ENCODE measurements around the gene DNAJC3. TPM values are rescaled to one million over a fixed set of nuclear protein-coding genes. Genes with fewer than 3 reads are reported as not detected.
"Not testable (repeated sequence)": the region's sequence is repeated elsewhere in the genome, so short reads cannot be mapped to it uniquely, and the experiment has no call there.

DNAJC3 gene
- total RNA-seq, 1 donor from 2014 or later, result 18.3 TPM

DNA sequence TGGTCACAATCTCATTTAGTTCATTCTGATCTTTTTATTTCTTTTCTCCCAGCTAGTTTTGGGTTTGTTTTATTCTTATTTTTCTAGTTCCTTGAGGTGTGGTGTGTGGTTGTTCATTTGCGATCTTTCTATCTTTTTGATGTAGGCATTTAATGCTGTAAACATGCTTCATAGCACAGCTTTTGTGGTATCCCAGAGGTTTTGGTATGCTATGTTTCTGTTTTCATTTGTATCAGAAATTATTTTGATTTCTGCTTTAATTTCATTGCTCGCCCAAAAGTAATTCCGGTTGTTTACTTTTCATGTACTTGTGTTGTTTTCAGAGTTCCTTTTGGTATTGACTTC lies 12.6 kb downstream of the DNAJC3 start:
- Mint-ChIP-seq H3K27ac (ENCODE audit: unreplicated experiment) (no peak overlapping the region), H3K9me3 (peaks cover 22% of the 10 kb centered on the region), H3K27me3 (ENCODE audit: low read depth) (no peaks in the 10 kb centered on the region), H3K36me3 (ENCODE audit: low read depth) (peaks cover 42% of the 10 kb centered on the region), H3K4me1 (no peaks in the 10 kb centered on the region), H3K4me3 (no peak overlapping the region)
- TF ChIP-seq CTCF (conservative IDR thresholded peaks at IDR 0.05), result no peak
- DNase-seq (ENCODE audit: low read depth, low spot score), result no peak

- not testable (repeated sequence) for H3K27me3 Mint-ChIP-seq (ENCODE audit: low read depth); H3K4me1 Mint-ChIP-seq; H3K27ac Mint-ChIP-seq (ENCODE audit: unreplicated experiment); H3K4me3 Mint-ChIP-seq; DNase-seq (ENCODE audit: low read depth, low spot score)
- Mint-ChIP-seq H3K36me3 (ENCODE audit: low read depth) (peaks cover 38% of the 10 kb centered on the region), H3K9me3 (peaks cover 22% of the 10 kb centered on the region)
Measured at GRCh38 chr13:95690986-95691385, 14.0 kb downstream of the DNAJC3 start.

DNA sequence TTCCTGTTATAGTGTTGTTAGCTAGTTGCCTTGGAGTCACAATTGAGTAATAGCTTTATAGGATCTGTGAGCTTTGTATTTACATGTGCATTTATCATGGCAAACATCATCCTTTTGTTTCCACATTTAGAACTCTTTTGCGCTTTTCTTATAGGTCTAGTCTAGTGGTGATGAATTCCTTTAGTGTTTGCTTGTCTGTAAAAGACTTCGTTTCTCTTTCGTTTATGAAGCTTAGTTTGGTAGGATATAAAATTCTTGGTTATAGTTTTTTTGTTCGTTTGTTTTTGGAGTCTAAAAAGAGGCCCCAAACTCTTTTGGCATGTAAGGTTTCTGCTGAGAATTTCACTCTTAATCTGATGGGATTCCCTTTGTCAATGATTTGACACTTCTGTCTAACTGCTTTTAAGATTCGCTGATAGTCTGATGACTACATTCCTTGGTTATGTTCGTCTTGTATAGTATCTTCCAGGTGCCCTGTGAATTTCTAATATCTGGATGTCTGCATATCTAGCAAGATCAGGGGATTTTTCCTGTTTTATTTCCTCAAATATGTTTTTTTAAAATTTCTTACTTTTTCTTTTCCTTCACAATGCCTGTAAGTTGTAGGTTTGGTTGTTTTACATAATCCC lies 20.2 kb downstream of the DNAJC3 start:
- H3K27me3 Mint-ChIP-seq (ENCODE audit: low read depth), result no peaks in the 10 kb centered on the region
- no peak for TF ChIP-seq CTCF (conservative IDR thresholded peaks at IDR 0.05)
- H3K4me1 Mint-ChIP-seq, result peaks cover 4% of the 10 kb centered on the region
- DNase-seq (ENCODE audit: low read depth, low spot score), result no peak
- H3K4me3 Mint-ChIP-seq, result no peak overlapping the region
- no peak overlapping the region for H3K27ac Mint-ChIP-seq (ENCODE audit: unreplicated experiment)
- peaks cover 3% of the 10 kb centered on the region for H3K9me3 Mint-ChIP-seq
- peaks cover 4% of the 10 kb centered on the region for H3K36me3 Mint-ChIP-seq (ENCODE audit: low read depth)

- DNase-seq (ENCODE audit: low read depth, low spot score), result no peak
- H3K4me3 Mint-ChIP-seq, result no peak overlapping the region
- no peak overlapping the region for H3K27ac Mint-ChIP-seq (ENCODE audit: unreplicated experiment)
- H3K36me3 Mint-ChIP-seq (ENCODE audit: low read depth), result peaks cover 2% of the 10 kb centered on the region
- no peaks in the 10 kb centered on the region for H3K27me3 Mint-ChIP-seq (ENCODE audit: low read depth)
- peaks cover 4% of the 10 kb centered on the region for H3K4me1 Mint-ChIP-seq
- H3K9me3 Mint-ChIP-seq, result peaks cover 3% of the 10 kb centered on the region
- peak; percentile 45 for TF ChIP-seq CTCF (conservative IDR thresholded peaks at IDR 0.05)
Measured at GRCh38 chr13:95698047-95698749, 21.3 kb downstream of the DNAJC3 start.

DNA sequence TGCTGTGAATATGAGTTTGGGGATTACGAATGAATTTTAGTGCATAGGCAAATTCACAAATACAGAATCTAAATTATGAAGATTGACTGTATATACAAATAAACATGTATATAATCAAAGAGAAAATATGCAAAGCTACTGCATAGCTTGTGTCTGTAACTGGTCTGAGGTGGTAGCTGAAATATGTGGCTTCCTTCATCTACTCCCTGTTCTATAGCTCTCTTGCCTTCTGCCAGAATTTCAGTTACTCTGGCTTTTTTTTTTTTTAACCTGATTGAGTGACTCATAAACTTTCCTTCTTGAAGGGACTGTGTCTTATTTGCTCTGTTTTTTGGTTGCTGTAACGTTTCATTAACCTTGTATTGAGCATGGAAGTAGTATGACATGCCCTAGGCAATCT lies 26.6 kb downstream of the DNAJC3 start:
- no peak overlapping the region for H3K4me3 Mint-ChIP-seq
- H3K27me3 Mint-ChIP-seq (ENCODE audit: low read depth), result no peaks in the 10 kb centered on the region
- no peak for DNase-seq (ENCODE audit: low read depth, low spot score)
- H3K4me1 Mint-ChIP-seq, result peaks cover under 1% of the 10 kb centered on the region
- no peak for TF ChIP-seq CTCF (conservative IDR thresholded peaks at IDR 0.05)
- H3K27ac Mint-ChIP-seq (ENCODE audit: unreplicated experiment), result no peak overlapping the region
- no peaks in the 10 kb centered on the region for H3K9me3 Mint-ChIP-seq
- no peaks in the 10 kb centered on the region for H3K36me3 Mint-ChIP-seq (ENCODE audit: low read depth)

GRCh38 chr13:95704510-95704909 lies 27.6 kb downstream of the DNAJC3 start:
- no peak for DNase-seq (ENCODE audit: low read depth, low spot score)
- Mint-ChIP-seq H3K27ac (ENCODE audit: unreplicated experiment) (no peak overlapping the region), H3K27me3 (ENCODE audit: low read depth) (no peaks in the 10 kb centered on the region), H3K36me3 (ENCODE audit: low read depth) (no peaks in the 10 kb centered on the region), H3K4me1 (no peaks in the 10 kb centered on the region), H3K9me3 (no peaks in the 10 kb centered on the region), H3K4me3 (no peak overlapping the region)
- TF ChIP-seq CTCF (conservative IDR thresholded peaks at IDR 0.05), result peak; percentile 47
